ENCODE measurements around the gene ARHGDIB.

The ARHGDIB gene

DNA sequence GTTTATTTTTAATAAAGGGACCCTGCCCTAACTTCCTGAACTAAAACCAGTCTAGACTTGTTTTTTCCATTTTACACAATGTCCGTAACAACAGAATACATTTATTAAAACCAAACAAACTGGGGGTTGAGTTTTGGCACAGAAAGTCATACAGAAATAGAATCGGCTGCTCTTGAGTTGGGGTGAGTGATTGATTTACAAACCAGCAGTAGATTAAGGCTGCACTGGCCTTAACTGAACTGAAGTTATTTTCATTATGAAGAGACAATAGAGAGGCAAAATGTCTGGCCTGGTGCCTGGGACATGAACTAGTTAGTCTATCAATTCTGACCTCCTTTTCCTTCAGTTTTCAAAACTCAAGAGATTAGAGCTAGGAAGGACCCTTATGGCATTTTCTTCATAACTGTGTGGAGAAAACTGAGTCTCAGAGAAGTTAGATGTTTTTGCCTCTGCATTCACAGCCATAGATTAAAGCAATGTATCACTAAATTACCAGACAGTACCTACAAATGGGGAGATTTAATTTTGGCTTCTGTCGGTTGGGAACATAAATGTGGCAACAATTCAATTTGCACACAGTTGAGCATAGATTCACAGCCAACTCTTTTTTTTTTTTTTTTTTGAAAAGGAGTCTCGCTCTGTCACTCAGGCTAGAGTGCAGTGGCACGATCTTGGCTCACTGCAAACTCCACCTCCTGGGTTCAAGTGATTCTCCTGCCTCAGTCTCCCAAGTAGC lies 56.0 kb downstream of the ARHGDIB start:
- TF ChIP-seq, protein P1, sequence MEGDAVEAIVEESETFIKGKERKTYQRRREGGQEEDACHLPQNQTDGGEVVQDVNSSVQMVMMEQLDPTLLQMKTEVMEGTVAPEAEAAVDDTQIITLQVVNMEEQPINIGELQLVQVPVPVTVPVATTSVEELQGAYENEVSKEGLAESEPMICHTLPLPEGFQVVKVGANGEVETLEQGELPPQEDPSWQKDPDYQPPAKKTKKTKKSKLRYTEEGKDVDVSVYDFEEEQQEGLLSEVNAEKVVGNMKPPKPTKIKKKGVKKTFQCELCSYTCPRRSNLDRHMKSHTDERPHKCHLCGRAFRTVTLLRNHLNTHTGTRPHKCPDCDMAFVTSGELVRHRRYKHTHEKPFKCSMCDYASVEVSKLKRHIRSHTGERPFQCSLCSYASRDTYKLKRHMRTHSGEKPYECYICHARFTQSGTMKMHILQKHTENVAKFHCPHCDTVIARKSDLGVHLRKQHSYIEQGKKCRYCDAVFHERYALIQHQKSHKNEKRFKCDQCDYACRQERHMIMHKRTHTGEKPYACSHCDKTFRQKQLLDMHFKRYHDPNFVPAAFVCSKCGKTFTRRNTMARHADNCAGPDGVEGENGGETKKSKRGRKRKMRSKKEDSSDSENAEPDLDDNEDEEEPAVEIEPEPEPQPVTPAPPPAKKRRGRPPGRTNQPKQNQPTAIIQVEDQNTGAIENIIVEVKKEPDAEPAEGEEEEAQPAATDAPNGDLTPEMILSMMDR (IDR thresholded peaks at IDR 0.05; ENCODE audit: insufficient read depth, low read depth, low read length, missing control alignments), result no peak
- H3K4me3 ChIP-seq (ENCODE audit: low read length), result no peak overlapping the region
- peak; percentile 19 for DNase-seq (ENCODE audit: low read depth)

DNA sequence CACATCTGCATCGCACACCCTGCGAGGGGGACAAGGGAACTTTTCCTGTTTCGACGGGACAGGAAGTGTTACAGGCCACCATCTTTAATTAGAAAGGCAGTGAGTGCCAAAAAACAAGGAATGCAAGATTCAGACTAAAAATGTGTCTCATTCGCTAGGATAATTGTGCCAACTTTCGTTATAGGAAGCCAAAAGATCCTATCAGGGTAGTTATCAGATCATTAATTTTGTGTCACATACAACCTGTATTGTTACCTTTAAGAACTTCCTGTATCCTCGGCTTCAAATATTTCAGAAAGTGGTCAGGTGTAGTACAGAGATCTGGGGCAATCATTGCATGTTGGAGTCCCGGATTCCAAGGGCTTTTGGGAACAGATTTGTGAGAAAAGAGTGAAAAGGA lies 56.5 kb downstream of the ARHGDIB start:
- no peak for DNase-seq (ENCODE audit: low read depth)
- TF ChIP-seq, protein P1 (IDR thresholded peaks at IDR 0.05; ENCODE audit: insufficient read depth, low read depth, low read length, missing control alignments), result no peak
- H3K4me3 ChIP-seq (ENCODE audit: low read length), result no peak overlapping the region

DNA sequence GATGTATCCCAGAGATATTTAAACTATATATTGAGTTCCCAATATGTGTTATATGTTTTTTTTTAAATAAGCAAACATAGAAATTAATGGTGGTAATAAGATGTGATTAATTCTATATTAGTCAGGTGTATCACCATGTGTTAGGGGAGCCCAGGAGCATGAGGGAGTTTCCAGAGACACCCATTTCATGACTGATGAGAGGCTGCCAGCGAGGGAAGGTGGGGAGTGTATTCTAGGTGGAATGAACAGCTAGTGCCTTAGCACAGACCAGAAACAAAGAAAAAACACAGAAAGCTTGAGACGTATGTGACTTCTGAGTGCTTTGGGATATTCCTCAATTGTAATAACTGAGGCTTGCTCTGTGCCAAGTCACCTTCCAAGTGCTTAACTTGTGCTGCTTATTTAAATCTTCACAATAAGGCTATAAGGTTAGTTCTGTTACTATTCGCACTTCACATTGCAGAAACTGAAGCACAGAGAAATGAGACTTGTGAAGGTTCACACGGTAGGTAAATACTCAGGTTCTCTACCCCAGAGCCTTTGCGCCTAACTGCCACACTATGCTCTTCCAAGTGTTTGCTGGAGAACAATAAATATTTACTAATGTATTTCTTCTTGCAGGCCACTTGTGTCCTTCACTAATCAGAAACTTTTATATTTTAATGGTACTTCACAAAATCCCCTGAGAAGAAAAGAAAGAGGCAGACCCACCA lies 57.9 kb downstream of the ARHGDIB start:
- H3K4me3 ChIP-seq (ENCODE audit: low read length), result no peak overlapping the region
- DNase-seq (ENCODE audit: low read depth), result no peak
- TF ChIP-seq, protein P1 (IDR thresholded peaks at IDR 0.05; ENCODE audit: insufficient read depth, low read depth, low read length, missing control alignments), result no peak

DNA sequence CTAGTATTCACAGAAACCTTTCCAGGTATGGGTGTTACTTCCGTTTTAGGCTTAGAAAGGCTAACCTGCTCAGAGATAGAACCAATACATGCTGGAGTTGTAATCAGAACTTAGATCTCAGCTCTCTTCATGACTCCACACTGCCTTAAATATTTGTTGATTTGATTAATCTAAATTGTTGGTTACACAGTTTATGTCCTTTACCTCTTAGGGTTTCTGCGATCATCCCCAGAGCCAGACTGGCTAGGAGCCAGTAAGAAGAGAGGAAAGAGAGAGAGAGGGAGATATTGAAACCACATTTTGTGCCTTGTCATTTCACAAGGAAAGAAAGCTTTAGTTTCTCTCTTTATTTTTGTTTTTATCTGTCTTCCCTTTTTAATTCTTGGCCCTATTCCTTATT lies 58.9 kb downstream of the ARHGDIB start:
- TF ChIP-seq, protein P1 (IDR thresholded peaks at IDR 0.05; ENCODE audit: insufficient read depth, low read depth, low read length, missing control alignments), result no peak

DNA sequence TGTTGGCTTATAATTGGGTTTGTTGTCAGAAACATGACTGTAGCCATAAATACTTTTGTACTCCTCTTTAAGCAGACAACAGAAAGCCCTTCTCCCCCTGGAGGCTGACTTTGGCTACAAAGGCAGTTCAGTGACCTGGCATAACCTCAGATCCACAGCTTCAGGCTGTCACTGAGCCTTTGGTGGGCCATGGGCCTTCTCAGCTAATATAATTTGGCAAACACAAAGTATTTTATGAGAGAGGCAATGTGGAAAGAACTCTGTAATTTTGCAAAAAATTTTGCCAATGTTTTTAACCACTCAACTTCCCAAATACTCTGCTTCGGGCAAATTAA lies 60.2 kb downstream of the ARHGDIB start:
- TF ChIP-seq, protein P1 (IDR thresholded peaks at IDR 0.05; ENCODE audit: insufficient read depth, low read depth, low read length, missing control alignments), result no peak
- no peak for DNase-seq (ENCODE audit: low read depth)
- H3K4me3 ChIP-seq (ENCODE audit: low read length), result no peak overlapping the region

More for the DNA sequence above, 58.9 kb downstream of the ARHGDIB start:
- DNase-seq (ENCODE audit: low read depth), result no peak
- no peak overlapping the region for H3K4me3 ChIP-seq (ENCODE audit: low read length)

DNA sequence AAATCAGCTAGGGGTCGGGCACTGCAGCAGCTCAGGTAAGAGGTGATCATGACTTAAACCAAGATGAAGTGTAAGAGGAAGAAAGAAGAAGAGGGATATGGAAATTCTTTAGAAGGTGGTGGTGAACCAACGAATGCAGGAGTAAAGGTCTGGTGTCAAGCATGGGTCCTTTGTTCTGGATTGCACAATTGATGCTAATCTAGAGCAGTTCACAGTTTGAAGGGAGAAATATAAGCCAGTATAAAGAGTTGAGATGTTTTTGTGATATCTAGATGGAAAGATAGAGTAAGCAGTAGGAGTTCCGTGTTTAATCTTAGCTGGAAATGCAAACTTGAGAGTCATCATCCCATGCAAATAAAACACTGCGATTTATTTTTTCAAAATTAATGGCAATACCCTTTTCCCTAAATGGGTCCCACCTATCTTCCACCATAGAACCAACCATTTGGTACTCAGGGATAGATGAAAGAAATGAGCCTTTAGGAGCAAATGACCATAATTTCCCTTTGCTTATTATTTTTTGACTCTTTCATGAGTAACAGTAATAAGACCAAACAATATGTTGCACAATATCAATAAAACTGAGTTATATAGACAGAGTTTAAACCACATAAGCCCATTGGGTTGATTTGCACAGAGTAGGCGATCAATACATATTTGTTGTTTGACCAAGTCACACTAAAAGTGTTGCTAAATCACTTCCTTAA lies 60.7 kb downstream of the ARHGDIB start:
- H3K4me3 ChIP-seq (ENCODE audit: low read length), result no peak overlapping the region
- TF ChIP-seq, protein P1 (IDR thresholded peaks at IDR 0.05; ENCODE audit: insufficient read depth, low read depth, low read length, missing control alignments), result no peak
- no peak for DNase-seq (ENCODE audit: low read depth)

Data from epithelial cell of esophagus (primary cell).